ENCODE measurements around the gene RIPK4. TPM values are rescaled to one million over a fixed set of nuclear protein-coding genes. Genes with fewer than 3 reads are reported as not detected.

The RIPK4 gene
- total and polyA plus RNA-seq, 2 of the 13 experiments (the other 11 are each of a cell fraction or from before 2014, with no cell fraction given), result 3.1 to 4.9 TPM

DNA sequence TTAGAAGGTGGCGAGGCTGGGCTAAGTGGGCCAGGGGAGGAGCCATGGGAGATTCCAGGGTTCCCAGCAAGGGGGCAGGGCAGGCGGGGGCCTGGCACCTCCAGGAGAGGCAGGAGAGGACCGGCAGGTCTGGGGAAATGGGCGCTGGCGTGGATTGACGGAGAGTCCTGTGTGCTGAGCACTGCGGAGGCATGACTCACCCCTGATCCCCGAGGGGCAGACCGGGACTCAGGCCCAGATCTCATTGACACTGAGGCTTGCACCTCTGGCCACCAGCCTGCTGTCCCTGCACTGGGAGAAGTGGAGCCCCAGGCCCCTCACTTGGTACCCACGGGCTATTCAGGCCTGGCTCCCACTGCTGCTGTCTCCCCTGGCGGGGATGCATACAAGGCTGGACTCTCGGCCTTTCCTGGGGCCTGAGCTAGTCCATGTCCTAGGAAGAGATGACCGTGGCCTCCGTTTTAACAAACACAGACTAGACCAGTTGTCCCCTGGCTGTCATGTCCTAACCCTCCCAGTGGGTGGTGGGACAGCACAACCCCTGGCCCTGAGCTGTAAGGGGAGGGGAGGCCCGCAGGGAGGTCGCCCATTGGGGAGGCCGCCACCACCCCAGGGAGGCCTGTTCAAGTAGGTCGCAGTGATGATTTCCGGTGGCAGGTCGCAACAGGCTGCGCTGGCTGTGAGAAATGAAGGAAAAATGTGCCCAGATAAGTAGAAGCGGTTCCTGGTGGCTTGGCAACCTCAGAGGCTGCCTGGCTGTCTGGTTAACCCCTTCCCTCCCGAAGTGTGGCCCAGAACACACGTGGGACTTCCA lies 39.7 kb downstream of the RIPK4 start (continued):
- TF ChIP-seq, protein P1, sequence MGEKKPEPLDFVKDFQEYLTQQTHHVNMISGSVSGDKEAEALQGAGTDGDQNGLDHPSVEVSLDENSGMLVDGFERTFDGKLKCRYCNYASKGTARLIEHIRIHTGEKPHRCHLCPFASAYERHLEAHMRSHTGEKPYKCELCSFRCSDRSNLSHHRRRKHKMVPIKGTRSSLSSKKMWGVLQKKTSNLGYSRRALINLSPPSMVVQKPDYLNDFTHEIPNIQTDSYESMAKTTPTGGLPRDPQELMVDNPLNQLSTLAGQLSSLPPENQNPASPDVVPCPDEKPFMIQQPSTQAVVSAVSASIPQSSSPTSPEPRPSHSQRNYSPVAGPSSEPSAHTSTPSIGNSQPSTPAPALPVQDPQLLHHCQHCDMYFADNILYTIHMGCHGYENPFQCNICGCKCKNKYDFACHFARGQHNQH (CRISPR knock-in tag; IDR thresholded peaks at IDR 0.05), result 0 out of 2 replicates have a peak, but pooled peaks have one; percentile 28
- no peak for TF ChIP-seq RFX5 (IDR thresholded peaks at IDR 0.05; ENCODE audit: low read depth, low read length)
- TF ChIP-seq, protein P2, sequence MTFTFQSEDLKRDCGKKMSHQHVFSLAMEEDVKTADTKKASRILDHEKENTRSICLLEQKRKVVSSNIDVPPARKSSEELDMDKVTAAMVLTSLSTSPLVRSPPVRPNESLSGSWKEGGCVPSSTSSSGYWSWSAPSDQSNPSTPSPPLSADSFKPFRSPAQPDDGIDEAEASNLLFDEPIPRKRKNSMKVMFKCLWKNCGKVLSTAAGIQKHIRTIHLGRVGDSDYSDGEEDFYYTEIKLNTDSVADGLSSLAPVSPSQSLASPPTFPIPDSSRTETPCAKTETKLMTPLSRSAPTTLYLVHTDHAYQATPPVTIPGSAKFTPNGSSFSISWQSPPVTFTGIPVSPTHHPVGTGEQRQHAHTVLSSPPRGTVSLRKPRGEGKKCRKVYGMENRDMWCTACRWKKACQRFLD (CRISPR knock-in tag; IDR thresholded peaks at IDR 0.05; ENCODE audit: borderline replicate concordance), result no peak
- peak; percentile 18; the same call in 1 of the 2 replicates for TF ChIP-seq ARID4A (CRISPR knock-in tag; IDR thresholded peaks at IDR 0.05; ENCODE audit: borderline replicate concordance)
- TF ChIP-seq CHD4 (IDR thresholded peaks at IDR 0.05; ENCODE audit: borderline replicate concordance, low read length), result no peak
- peak; percentile 40; the same call in 1 of the 2 replicates for TF ChIP-seq ZNF331 (CRISPR knock-in tag; IDR thresholded peaks at IDR 0.05)
- no peak for TF ChIP-seq NFYB (CRISPR knock-in tag; IDR thresholded peaks at IDR 0.05)
- TF ChIP-seq BORCS8-MEF2B (CRISPR knock-in tag; IDR thresholded peaks at IDR 0.05), result peak; percentile 50; the same call in 1 of the 2 replicates
- no peak for TF ChIP-seq HDAC6 (IDR thresholded peaks at IDR 0.05; ENCODE audit: low read depth, low read length)
- TF ChIP-seq ZNF629 (CRISPR knock-in tag; conservative IDR thresholded peaks at IDR 0.05), result 0 out of 2 replicates have a peak, but pooled peaks have one; percentile 13
- TF ChIP-seq FOXM1 (CRISPR knock-in tag; IDR thresholded peaks at IDR 0.05), result no peak
- TF ChIP-seq, protein P3, sequence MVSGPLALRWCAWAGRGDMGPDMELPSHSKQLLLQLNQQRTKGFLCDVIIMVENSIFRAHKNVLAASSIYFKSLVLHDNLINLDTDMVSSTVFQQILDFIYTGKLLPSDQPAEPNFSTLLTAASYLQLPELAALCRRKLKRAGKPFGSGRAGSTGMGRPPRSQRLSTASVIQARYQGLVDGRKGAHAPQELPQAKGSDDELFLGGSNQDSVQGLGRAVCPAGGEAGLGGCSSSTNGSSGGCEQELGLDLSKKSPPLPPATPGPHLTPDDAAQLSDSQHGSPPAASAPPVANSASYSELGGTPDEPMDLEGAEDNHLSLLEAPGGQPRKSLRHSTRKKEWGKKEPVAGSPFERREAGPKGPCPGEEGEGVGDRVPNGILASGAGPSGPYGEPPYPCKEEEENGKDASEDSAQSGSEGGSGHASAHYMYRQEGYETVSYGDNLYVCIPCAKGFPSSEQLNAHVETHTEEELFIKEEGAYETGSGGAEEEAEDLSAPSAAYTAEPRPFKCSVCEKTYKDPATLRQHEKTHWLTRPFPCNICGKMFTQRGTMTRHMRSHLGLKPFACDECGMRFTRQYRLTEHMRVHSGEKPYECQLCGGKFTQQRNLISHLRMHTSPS (CRISPR knock-in tag; IDR thresholded peaks at IDR 0.05; ENCODE audit: low read depth), result 0 out of 2 replicates have a peak, but pooled peaks have one; percentile 18
- TF ChIP-seq, protein P4, sequence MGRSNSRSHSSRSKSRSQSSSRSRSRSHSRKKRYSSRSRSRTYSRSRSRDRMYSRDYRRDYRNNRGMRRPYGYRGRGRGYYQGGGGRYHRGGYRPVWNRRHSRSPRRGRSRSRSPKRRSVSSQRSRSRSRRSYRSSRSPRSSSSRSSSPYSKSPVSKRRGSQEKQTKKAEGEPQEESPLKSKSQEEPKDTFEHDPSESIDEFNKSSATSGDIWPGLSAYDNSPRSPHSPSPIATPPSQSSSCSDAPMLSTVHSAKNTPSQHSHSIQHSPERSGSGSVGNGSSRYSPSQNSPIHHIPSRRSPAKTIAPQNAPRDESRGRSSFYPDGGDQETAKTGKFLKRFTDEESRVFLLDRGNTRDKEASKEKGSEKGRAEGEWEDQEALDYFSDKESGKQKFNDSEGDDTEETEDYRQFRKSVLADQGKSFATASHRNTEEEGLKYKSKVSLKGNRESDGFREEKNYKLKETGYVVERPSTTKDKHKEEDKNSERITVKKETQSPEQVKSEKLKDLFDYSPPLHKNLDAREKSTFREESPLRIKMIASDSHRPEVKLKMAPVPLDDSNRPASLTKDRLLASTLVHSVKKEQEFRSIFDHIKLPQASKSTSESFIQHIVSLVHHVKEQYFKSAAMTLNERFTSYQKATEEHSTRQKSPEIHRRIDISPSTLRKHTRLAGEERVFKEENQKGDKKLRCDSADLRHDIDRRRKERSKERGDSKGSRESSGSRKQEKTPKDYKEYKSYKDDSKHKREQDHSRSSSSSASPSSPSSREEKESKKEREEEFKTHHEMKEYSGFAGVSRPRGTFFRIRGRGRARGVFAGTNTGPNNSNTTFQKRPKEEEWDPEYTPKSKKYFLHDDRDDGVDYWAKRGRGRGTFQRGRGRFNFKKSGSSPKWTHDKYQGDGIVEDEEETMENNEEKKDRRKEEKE (IDR thresholded peaks at IDR 0.05), result no peak
- TF ChIP-seq NFKB2 (CRISPR knock-in tag; IDR thresholded peaks at IDR 0.05; ENCODE audit: borderline replicate concordance), result 0 out of 2 replicates have a peak, but pooled peaks have one; percentile 56
- TF ChIP-seq ZNF784 (CRISPR knock-in tag; IDR thresholded peaks at IDR 0.05; ENCODE audit: borderline replicate concordance), result no peak
